Stimulated activated CD4-positive, alpha-beta T cell treated with anti-CD3 and anti-CD28 coated beads, Interleukin-2, amount 100 ng/mL, for 4 hours (primary cell): Measurements from ENCODE around the gene UGT1A1.

Source experiments
- DNase-seq: peaks from one replicate; pipeline ENCODE4 v3.0.0-alpha.2; 2020; ENCODE audit warnings: low read depth

Gene UGT1A1

DNA sequence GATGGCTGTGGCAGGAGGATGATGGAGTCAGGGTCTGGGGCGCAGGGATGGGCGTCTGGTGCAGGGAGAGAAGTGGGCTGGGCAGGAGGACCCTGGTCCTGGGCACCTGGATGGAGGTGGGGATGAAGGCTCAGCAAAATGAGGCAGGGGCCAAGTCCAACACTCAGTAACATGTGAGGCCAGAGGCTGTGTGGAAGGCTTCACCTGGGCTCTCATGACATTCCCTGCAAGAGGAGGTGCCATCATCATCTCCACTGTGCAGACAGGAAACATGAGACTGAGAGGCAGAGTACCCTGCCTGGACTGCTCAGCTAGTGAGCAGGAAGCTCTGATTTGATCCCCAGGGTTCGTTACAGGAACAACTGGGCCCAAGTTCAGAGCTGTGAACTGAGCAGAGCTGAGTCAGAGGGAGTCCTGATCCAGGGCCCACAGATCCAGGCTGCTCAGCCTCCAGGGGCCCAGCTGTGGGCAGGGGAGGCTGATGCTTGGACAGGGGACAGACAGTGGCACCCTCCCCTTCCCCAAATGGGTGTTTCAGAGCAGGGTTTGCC is 57.4 kb downstream of the UGT1A1 start:
- DNase-seq, result no peak

- DNase-seq, result no peak
These were observed 58.0 kb downstream of the UGT1A1 start for GRCh38 chr2:233817995-233818638.

DNA sequence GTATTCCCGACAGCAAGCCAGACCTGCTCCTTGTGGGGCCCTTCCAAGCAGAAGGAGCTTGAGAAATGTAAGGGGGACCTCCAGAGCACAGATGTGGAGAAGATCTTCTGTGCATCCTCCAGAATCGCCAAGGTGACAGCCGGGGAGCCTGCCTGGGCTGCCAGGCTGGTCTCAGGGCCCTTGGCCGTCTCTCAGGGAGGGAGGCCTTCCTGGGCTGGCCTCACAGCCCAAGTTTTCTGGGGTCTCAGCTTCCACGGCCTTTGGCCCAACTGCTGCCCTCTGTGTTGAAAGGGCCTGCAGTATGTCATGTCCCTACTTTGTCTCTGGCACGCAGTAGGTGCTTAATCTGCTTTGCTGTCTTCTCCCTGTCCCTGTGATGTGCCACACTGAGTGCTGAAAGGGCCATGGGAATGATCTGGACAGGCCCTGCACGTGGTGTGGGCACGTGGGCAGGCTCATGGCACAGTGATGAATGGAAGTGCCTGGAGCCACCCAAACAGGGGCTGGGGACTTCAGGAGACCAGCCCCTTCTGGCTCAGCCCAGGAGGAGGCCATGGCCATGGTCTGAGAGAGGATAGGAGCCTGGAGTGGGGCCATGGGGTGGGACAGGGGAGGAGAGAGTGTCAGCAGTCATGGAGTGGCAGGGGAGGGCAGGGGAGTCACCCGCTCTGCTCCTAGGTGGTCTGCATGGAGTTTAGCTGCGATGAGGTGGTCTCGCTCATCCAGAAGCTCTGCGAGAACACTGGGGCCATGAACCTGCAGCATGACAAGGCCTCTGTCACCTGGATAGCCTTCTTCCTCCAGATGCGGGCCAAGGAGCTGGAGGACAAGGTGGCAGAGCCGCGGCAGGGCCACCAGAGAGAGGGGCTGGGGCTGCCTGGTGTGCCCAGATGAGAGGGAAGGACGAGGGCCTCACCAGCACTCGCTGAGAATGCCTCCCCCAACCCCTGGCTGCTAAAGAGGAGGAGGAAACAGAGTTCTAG is 58.9 kb downstream of the UGT1A1 start:
- no peak for DNase-seq

GRCh38 chr2:233819884-233820773 is 60.1 kb downstream of the UGT1A1 start:
- DNase-seq, result no peak

GRCh38 chr2:233820774-233821105 is 60.7 kb downstream of the UGT1A1 start:
- no peak for DNase-seq

DNA sequence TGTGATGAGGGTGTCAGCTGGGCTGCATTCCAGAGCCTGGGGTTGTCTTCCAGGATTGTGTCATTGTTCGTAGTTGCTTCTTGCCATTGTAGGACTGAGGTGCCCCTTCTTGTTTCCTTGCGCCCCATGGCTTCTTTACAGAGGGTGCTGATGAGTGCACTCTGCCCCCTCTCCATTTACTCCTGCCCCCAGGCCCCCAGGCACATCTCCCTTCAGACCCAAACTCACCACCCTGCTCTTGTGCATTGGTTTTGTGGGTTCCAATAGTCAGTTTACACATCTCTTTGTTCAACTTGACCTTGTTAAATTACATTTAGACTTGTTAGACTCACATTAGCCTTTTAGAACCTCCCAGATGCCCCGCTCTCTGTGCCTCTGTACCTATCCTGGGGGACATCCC is 61.1 kb downstream of the UGT1A1 start:
- no peak for DNase-seq

DNA sequence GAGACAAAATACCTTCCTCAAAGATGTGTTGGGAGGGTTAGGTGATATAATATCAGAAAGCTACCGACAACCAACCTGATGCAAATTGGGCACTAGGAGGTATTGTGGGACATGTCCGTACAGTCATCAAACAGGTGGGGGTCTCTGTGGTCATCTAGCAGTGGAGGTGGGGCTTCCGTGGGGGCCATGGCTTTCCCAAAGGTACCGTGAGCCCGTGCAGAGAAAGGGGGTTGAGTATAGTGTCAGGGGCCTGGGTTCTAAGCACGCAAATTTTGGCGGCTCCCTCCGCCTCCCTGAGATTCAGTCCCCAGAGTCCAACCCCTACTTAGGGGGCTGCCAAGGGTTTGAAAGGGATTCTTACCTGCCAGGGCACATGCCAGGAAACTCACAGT is 61.6 kb downstream of the UGT1A1 start:
- DNase-seq, result no peak

- no peak for DNase-seq
These were observed 62.2 kb downstream of the UGT1A1 start for GRCh38 chr2:233822101-233822771.
